NCI-H82 treated with DMSO at 0.1 percent for 48 hours (cell line): ENCODE measurements around the gene BNIP3.
"Not testable (repeated sequence)": the region's sequence is repeated elsewhere in the genome, so short reads cannot be mapped to it uniquely, and the experiment has no call there.

ENCODE experiments used
- DNase-seq: peaks from one replicate; lab custom pipeline; 2025; ENCODE audit not compliant: unreplicated experiment; lab: John Stamatoyannopoulos, UW

Gene BNIP3

GRCh38 chr10:131954356-131954965, 27.3 kb downstream of the BNIP3 start:
- no peak for DNase-seq

GRCh38 chr10:131949908-131950307, 31.8 kb downstream of the BNIP3 start:
- not testable (repeated sequence) for DNase-seq

- no peak for DNase-seq
These were observed 32.5 kb downstream of the BNIP3 start for GRCh38 chr10:131949041-131949862.

GRCh38 chr10:131948501-131948900, 33.2 kb downstream of the BNIP3 start:
- no peak for DNase-seq

- DNase-seq: no peak
These were observed 33.9 kb downstream of the BNIP3 start for GRCh38 chr10:131947631-131948347.

GRCh38 chr10:131946880-131947279, 34.8 kb downstream of the BNIP3 start:
- no peak for DNase-seq

- no peak for DNase-seq
These were observed 35.4 kb downstream of the BNIP3 start for GRCh38 chr10:131946321-131946751.

GRCh38 chr10:131944976-131945695, 36.6 kb downstream of the BNIP3 start:
- no peak for DNase-seq

- no peak for DNase-seq
These were observed 37.3 kb downstream of the BNIP3 start for GRCh38 chr10:131944412-131944811.

GRCh38 chr10:131943021-131943814, 38.5 kb downstream of the BNIP3 start:
- DNase-seq: no peak

GRCh38 chr10:131942455-131942854, 39.3 kb downstream of the BNIP3 start:
- DNase-seq: no peak

GRCh38 chr10:131938681-131939080, 43.0 kb downstream of the BNIP3 start:
- DNase-seq: no peak

GRCh38 chr10:131937836-131938235, 43.9 kb downstream of the BNIP3 start:
- no peak for DNase-seq

GRCh38 chr10:131936736-131937135, 45.0 kb downstream of the BNIP3 start:
- DNase-seq: no peak

GRCh38 chr10:131936294-131936693, 45.4 kb downstream of the BNIP3 start:
- DNase-seq: no peak

GRCh38 chr10:131935260-131935659, 46.5 kb downstream of the BNIP3 start:
- DNase-seq: no peak

GRCh38 chr10:131934769-131935168, 47.0 kb downstream of the BNIP3 start:
- no peak for DNase-seq

GRCh38 chr10:131933696-131934086, 48.0 kb downstream of the BNIP3 start:
- DNase-seq: no peak

GRCh38 chr10:131933016-131933695, 48.6 kb downstream of the BNIP3 start:
- DNase-seq: no peak

- DNase-seq: no peak
These were observed 49.7 kb downstream of the BNIP3 start for GRCh38 chr10:131931981-131932380.
